HG02884 (cell line): Measurements from ENCODE around the gene LINGO3.

Experiments used
- ATAC-seq: cut with Tn5 transposase; IDR thresholded peaks from one replicate; pipeline ENCODE4 v1.9.1; 2021; ENCODE audit warnings: mild to moderate bottlenecking, moderate library complexity; ENCODE audit not compliant: unreplicated experiment

Gene LINGO3

DNA sequence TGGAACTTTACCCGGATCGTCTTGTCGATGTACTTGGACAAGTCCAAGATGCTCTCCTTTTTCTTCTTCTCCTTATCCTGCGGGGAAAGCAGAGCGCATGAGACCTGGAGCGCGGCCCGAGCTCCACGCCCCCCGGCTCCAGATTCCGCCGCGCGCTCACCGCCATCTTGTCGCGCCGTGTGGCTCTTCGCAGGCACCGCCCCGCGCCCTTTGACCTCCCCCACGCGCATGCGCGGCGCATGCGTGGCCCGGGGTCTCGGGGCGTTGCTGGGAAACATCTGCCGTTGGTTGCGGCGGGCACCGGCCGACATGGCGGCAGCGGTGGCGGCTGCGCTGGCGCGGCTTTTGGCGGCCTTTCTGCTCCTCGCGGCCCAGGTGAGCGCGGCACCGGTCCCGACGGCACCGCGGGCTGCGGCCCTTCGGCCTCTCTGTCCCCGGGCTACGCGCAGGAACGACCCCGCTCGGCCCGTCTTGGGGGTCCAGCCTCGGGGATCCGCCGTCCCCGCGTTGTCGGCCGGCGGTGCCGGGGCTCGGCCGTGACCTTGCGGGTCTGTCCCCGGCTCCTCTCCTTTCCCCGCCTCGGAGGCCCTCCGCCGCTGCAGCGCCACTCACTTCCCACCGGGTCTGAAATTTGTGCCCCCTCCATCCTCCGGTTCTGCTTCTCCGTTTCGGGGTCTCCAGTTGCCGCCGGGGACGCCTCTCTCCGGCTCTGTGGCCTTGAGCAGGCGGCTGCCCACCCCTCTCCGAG is 20.6 kb upstream of the LINGO3 start, which contains the start of the genes LSM7 and SPPL2B:
LSM7 (minus strand) TSS at position 186 of the 748 bp plus-strand sequence; CDS start at position 166, 20 bp downstream.
SPPL2B (plus strand) TSS at position 284 of the 748 bp plus-strand sequence; CDS start at position 310, 26 bp downstream.
- peak; percentile 43 for ATAC-seq

DNA sequence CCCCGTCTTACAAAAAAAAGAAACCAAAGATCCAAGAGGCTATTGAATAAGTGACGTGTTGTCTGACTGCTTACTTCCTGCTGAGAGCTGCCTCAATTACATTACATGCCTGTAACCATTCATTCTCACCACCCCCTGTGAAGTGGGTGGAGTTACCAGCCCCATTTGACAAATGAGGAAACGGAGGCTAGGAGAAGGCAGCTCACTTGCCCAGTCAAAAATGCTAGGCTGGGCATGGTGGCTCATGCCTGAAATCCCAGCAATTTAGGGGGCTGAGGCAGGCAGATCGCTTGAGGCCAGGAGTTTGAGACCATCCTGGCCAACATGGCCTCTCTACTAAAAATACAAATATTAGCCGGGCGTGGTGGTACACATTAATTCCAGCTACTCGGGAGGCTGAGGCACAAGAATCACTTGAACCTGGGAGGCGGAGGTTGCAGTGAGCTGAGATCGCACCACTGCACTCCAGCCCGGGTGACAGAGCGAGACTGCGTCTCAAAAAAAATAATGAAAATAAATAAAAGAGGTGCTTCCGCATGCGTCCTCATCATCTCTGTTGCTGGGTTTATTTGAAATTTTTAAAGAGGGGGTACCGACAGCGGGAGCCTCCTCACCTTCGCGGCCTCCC is 19.9 kb upstream of the LINGO3 start:
- ATAC-seq: no peak

DNA sequence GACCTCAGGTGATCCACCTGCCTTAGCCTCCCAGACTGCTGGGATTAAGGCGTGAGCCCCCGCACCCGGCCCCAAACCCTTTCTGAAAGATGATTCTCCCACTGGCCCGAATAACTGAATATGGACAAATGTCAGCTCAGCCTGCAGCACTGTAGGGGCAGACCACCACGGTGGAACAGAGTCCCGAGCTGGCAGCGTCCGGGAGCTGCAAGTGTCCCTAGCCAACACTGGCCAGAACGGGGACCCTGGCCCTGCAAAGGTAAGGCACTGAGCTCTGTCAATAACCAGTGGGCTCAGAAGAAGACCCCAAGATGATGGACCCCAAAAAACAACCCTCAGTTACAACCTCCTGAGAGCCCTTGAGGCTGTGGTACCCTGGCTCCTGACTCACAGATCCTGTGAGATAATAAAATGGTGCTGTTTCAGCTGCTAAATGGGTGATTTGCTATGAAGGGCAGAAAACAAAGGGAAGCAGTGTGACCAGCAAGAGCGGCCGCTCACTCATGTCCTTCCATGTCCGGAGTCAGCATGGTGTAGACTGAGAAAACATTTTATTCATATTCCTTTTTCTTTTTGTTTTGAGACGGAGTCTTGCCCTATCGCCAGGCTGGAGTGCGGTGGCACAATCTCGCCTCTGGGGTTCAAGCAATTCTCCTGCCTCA is 18.9 kb upstream of the LINGO3 start:
- no peak for ATAC-seq

DNA sequence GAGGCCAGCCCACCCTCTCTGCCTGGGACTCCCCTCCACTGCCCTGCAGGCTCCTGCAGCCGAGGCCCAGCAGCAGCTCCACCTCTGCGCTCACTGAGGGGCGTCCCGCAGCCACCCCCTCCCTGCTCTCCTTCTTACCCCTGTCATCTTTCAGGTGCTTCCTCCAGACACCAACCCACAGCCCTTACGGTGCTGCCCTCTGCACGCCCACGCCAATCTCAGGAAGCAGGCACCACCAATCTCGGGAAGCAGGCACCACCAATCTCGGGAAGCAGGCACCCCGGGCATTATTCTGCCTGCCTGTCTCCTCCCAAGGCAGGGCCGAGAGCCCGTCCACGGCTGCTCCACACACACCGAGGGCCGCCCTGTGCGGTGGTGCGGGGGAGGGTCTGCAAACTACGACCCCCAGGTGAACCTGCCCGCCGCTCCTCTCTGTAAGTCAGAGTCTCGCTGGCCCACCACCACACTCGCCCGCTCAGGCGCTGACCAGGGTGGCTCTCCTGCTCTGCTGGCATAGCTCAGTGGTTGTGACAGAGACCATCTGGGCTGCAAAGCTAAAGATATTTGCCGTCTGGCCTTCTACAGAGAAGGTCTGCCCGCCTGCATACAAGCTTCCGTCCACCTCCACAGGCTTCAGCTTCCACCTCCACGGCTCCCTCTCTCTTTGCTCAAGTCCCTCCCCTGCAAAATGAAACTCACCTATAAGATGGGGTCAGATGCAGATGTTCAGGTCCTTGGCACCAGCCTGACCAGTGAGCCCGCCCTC is 17.5 kb upstream of the LINGO3 start:
- no peak for ATAC-seq

DNA sequence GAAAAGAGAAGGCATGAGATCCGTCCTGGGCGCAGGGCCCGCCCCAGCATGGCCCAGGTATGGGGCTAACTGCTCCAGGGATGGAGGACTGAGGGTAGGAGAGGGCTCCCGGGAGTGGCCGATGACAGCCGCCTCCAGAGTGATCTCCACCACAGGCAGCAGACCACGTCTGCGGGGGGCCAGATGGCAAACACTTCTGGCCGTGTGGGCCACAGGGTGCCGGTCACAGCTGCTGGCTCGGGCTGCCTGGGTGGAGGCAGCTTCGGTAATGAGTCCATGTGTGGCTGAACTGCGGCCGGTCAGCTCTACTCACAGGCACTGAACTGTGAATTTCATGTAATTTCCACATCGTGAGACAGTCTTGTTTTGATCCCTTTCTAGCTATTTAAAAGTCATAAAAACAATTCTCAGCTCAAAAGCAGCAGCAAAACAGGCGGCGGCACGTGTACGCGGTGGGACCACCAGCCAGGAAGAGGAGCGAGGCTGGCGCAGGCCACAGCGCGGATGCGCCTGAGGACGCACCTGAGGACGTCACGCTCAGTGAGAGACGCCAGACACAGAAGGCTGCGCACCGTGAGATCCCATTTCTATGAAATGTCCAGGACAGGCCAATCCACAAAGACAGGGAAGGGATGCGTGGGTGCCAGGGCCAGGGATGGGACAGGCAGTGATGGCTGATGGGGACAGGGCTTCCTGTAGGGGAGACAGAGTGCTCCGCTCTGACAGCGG is 16.4 kb upstream of the LINGO3 start:
- no peak for ATAC-seq

DNA sequence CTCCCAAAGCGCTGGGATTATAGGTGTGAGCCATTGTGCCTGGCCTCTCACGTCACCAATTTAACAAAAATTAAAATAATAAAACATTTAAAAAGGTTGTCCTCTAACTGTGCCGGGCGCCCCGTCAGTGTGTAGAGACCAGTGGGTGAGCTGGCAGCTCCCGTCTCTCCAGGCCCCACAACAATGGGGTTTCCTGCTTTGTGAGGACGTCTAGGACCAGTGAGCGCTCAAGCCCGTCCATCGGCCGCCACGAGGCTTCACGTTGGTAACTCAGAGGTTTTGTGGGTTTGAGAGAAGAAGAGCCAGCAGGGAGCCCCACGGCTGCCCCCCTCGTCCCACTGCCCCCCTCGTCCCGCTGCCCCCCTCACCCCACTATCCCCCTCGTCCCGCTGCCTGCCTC is 15.8 kb upstream of the LINGO3 start:
- ATAC-seq: no peak

DNA sequence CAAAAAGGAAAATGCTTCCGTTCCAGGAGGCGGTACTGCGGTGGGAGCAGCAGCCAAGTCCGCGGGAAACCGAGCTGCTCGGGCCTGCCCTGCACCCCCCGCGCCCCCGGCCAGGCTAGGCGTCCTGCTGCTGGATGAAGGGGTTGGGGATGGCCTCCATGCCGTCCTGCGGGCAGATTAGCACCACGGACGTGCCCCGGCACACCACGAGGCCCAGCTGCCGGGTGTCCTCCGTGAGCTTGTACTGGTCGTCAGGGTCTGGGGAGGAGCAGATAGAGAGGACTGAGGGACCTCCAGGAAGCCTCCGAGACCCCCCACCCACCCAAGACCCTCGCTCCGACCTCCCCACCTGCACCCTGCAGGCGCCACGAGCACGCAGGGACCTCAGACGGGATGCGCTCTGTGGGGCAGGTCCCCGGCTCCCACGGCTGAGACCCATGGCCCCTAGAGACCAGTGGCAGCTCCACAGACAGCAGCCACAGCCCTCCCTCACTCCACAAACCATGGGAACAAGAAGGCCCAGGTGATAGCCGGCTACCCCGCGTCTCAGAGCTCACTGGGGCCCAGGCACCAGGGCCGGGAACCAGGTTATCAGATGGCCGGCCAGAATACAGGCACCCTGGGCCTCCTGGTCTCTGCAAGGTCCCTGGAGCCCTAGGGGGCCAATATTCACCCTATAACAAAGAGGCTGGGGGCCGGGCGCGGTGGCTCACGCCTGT is 13.8 kb upstream of the LINGO3 start:
- ATAC-seq: no peak

DNA sequence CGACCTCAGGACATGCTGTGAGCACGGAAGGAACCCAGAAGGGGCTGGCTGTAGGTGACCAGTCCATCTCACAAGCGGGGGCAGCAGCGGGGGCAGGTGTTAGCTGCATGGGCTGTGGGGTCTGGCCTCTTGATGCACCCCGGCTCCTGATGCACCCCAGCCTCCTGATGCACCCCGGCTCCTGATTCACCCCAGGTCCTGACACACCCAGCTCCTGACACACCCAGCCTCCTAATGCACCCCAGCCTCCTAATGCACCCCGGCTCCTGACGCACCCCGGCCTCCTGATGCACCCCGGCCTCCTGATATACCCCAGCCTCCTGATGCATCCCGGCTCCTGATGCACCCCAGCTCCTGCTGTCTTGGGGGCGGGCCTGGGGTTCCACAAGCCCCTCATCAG is 13.0 kb upstream of the LINGO3 start:
- no peak for ATAC-seq

DNA sequence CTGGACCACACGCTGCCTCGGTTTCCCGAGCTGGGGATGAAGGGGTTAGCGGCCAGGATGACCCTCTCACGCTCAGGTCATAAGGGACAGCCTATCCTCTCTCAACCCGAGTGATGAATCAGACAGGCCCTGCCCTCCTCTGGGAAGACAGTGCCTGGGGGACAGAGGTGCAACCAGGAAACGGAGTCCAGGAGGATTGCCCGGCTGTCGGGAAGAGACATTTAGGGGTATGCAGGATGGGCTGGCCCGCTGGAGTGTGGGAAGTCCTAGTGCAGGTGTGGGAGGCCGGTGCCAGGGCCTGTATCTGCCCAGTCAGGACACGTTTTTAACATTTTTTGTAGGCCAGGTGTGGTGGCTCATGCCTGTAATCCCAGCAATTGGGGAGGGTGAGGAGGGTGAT is 12.1 kb upstream of the LINGO3 start:
- ATAC-seq: no peak

DNA sequence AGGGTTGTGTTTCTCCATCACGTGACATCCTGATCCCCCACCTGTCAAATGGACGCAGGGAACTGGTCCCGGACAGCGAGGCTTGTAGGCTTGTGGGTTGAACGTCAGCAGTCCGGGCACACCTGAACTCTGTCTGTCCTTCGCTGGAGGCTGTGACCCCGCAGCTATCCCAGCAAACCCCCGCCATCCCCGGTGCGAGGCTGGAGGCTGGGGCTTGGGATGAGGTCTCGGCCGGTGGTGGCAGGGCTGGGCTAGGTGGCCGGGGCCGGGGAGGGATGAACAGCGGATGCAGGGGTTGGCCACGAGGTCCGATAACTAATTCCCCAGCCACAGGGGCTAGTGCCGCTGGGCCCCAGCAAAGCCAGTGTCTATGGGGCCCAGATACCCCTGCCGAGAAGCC is 11.6 kb upstream of the LINGO3 start:
- ATAC-seq: no peak

DNA sequence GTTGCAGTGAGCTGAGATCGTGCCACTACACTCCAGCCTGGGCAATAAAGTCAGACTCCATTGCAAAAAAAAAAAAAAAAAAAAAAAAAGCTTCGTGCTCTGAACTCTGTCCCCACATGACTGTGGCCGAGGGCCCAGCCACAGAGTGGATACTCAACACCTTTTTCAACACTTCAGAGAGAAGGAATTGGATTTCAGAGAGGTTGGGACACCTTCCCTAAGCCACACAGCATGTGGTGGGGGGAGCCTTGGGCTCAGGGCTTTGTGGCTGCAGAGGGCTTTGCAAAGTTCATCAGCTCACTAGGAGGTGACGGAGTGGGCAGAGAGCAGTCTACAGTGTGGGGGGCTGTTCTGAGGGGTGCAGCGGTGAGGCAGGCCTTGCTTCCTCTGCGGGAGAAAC is 11.0 kb upstream of the LINGO3 start:
- ATAC-seq: no peak

DNA sequence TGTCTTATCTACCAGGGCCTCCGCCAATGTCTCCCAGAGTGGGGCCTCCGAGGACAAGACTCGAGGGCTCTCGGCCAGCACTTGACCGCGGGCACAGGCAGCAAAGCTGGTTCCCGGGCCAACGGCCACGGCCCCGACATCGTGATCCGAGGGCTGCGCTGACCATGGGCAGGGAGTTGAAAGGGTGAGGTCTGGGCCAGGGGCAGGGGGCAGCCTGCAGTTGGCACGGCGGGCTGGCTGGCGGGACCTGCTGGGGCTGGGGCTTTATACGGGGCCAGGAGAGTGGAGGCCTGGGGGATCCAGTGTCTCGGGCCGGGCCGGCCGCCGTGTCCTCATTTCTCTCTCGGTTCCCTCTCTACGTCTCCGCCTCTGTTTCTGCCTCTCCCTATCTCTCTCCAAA is 9.8 kb upstream of the LINGO3 start:
- no peak for ATAC-seq

DNA sequence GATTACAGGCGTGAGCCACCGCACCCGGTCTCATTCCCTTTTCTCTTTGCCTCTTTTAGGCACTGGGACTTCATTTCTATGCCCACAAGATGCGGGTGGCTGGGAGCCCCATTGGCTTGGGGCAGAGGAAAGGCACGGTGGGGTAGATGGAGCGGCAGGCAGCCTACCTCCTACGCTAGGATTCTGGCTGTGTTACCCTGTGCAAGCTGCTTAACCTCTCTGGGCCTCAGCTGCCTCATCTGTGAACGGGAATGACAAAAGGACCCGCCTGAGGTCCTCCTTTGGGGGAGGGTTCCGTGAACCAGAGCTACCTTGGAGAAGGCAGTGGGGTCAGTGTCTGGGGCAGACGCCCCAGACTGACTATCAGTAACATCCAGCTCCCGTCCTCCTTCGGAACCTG is 9.3 kb upstream of the LINGO3 start:
- ATAC-seq: no peak

DNA sequence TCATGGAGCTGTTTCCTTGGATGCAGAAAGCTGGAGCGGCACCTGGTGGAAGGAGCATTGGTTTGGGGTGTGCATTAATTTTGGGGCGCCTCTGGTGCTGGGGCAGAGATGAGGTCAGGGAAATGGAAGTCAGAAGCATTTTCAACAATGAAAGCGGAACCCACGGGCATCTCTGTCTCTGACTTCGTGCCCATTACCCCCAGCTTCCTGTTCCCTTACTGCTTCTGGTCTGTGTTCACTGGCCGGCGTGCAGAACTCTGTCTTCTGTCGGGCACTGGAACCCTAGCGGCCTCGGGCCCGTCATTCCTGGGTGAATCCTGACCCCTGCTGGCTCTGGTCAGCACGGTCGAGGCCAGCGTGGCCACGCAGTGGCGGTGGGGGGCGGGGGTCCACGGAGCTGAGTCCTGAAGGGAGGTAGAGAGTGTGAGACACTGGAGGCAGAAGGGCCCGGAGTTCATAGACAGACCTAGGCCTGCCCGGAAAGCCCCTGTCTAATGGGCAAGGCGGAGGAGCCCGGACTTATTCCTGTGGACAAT is 7.9 kb upstream of the LINGO3 start:
- no peak for ATAC-seq

DNA sequence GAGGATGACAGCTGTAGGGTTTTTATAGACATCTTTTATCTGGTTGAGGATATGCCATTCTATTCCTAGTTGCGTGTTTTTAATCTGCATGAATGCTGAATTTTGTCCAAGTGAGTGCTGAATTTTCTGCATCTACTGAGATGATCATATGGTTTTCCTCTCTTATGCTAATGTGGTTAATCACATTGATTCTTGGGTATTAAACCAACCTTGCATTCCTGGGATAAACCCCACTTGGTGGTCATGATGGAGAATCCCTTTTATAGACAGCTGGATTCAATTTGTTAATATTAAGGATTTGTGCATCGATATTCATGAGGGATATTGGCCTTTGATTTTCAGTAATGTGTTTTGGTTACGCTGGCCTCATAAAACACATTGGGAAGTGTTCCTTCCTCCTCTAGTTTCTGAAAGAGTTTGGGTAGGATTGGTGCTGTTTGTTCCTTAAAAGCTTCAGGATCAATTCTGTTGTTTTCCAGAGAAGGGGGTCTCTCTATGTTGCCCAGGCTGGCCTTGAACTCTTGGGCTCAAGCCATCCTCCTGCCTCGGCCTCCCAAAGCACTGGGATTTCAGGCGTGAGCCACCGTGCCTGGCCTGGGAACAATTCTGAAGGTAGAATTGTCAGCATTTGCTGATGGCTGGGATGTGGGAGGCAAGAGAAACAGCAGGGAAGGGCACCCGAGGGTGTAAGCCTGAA is 7.3 kb upstream of the LINGO3 start:
- ATAC-seq: no peak

DNA sequence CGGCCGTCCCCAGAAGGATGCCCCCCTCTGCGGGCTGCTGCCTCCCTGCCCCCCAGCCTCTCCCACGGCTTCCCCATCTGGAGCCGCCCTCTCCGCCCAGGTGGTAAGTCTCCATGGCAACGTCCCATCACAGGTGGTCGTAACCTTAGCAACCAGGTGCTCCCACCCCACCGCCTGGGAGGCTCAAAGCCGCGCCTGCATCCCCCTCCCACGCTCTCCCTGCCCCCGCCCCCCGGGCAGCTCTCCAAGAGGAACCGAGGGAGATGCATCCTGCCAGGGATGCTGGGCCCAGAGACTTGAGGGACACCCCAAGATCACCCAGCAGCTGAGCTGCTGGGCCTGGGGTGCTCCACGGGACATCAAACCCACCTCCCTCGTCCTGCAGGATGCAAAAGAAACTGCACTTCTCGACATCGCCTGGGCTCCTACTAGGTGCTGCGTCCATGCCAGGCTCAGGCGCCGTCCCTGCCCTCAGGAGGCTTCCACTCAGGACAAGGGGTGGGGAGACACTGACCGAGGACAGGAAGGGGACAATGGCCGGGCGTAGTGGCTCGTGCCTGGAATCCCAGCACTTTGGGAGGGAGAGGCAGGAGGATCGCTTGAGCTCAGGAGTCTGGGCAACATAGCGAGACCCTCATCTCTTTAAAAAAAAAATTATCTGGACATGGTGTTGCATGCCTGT is 5.0 kb upstream of the LINGO3 start:
- no peak for ATAC-seq

DNA sequence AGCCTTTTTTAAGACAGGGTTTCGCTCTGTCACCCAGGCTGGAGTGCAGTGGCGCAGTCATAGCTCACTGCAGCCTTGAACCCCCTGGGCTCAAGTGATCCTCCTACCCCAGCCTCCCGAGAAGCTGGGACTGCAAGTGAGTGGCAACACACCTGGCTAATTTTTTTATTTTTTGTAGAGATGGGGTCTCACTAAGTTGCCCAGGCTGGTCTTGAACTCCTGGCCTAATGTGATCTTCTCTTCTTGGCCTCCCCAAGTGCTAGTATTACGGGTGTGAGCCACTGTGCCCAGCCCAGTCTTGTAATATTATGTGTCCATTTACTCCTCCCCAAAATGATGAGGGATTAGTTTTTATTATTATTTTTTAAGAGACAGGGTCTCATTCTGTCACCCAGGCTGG is 3.1 kb upstream of the LINGO3 start:
- ATAC-seq: no peak

DNA sequence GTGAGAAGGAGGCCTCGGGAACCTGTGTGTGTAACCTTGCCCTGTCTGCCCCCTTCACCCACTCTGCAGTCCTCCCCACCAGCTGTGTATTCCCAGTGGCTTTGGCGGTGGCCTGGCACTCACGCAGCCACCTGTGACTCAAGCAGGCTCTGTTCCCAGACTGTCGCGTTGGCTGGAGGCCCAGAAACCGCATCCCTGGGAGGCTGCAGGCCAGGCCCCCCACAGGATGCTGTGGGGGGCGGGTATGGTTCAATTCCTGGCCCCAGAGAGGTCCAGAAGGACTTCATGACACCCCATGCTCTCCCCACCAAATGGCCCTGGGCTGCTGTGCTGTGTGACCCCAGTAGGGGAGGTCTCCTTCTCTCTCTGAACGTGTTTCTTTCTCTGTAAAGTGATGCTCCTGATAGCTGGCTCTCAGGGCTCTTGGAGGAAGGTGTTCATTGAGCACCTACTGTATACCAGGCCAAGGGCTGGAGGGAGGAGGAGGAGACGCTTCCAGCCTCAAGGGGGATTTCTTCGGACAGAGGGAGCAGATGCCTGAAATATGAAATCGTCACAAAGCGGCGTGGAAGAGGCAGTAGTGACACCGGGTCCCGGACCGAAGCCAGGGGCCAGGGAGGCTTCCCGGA is 1.9 kb upstream of the LINGO3 start:
- no peak for ATAC-seq
